Neural cell (in vitro differentiated cells): ENCODE results near the gene ZNF23. TPM values are rescaled to one million over a fixed set of nuclear protein-coding genes. Genes with fewer than 3 reads are reported as not detected.

Source experiments
- H2AFZ ChIP-seq: fragments of 200-600, 300-800 bp; sonication (generic), shearing (Covaris generic); 2 replicates; pipeline ENCODE4 v1.6.0; 2014; ENCODE audit warnings: low read depth, mild to moderate bottlenecking, antibody characterized with exemption, low read length, moderate library complexity
- H3F3A ChIP-seq: fragments of 200-600 bp; shearing (Covaris generic); 2 replicates; pipeline ENCODE4 v1.6.1; 2016; ENCODE audit warnings: mild to moderate bottlenecking, moderate library complexity, mixed read lengths, antibody characterized with exemption, low read length; ENCODE audit not compliant: insufficient read depth, poor library complexity, severe bottlenecking
- H3K27ac ChIP-seq: fragments of 200-600, 300-800 bp; sonication (generic), shearing (Covaris generic); 2 replicates; pipeline ENCODE4 v1.5.1; 2014; ENCODE audit warnings: mild to moderate bottlenecking, low read length, moderate library complexity
- H3K27me3 ChIP-seq: fragments of 300-800, 200-600 bp; sonication (generic), shearing (Covaris generic); 2 replicates; pipeline ENCODE4 v1.6.0; 2014; ENCODE audit warnings: mild to moderate bottlenecking, low read depth, low read length, moderate library complexity; ENCODE audit not compliant: insufficient read depth
- H3K36me3 ChIP-seq: fragments of 300-800, 200-600 bp; sonication (generic), shearing (Covaris generic); 2 replicates; pipeline ENCODE4 v1.5.1; 2014; ENCODE audit warnings: mild to moderate bottlenecking, antibody characterized with exemption, low read length, moderate library complexity; ENCODE audit not compliant: insufficient read depth
- H3K4me2 ChIP-seq: fragments of 300-800, 200-600 bp; sonication (generic), shearing (Covaris generic); 2 replicates; pipeline ENCODE4 v1.6.0; 2014; ENCODE audit warnings: mild to moderate bottlenecking, low read length
- H3K4me3 ChIP-seq: fragments of 300-800, 200-600 bp; sonication (generic), shearing (Covaris generic); 2 replicates; pipeline ENCODE4 v1.5.1; 2014; ENCODE audit warnings: mild to moderate bottlenecking, low read length, moderate library complexity
- H3K79me2 ChIP-seq: fragments of 200-600 bp; shearing (Covaris generic); replicated peaks from 2 replicates; pipeline ENCODE4 v1.6.0; 2014; ENCODE audit warnings: mild to moderate bottlenecking, low read length, moderate library complexity; ENCODE audit not compliant: insufficient read depth
- H3K9ac ChIP-seq: fragments of 300-800, 200-600 bp; sonication (generic), shearing (Covaris generic); 2 replicates; pipeline ENCODE4 v1.6.1; 2016; ENCODE audit warnings: mild to moderate bottlenecking, low read length, mixed read lengths
- H3K9me2 ChIP-seq: fragments of 200-600 bp; shearing (Covaris generic); 2 replicates; pipeline ENCODE4 v1.6.1; 2016; ENCODE audit warnings: mild to moderate bottlenecking, low read length, mixed read lengths; ENCODE audit not compliant: insufficient read depth
- H3K9me3 ChIP-seq: fragments of 200-600, 300-800 bp; sonication (generic), shearing (Covaris generic); 2 replicates; pipeline ENCODE4 v1.6.1; 2016; ENCODE audit warnings: mild to moderate bottlenecking, mixed run types, low read length, moderate library complexity, mixed read lengths
- H4K20me1 ChIP-seq: fragments of 200-600 bp; shearing (Covaris generic); 2 replicates; pipeline ENCODE4 v1.6.1; 2016; ENCODE audit warnings: mild to moderate bottlenecking, mixed run types; ENCODE audit not compliant: insufficient read depth
- EP300 ChIP-seq: fragments of 450-650 bp; conservative IDR thresholded peaks from 2 replicates; pipeline ENCODE4 v1.6.1; 2014; ENCODE audit warnings: antibody characterized with exemption, mild to moderate bottlenecking, moderate library complexity; ENCODE audit not compliant: poor library complexity, severe bottlenecking
- EZH2 ChIP-seq: fragments of 200-600, 300-800 bp; shearing (Covaris generic), sonication (generic); IDR thresholded peaks from 2 replicates; pipeline ENCODE4 v1.6.1; 2014; ENCODE audit warnings: antibody characterized with exemption, low read length, borderline replicate concordance, mild to moderate bottlenecking; ENCODE audit not compliant: insufficient read depth, poor library complexity, severe bottlenecking
- MXI1 ChIP-seq: fragments of 450-650 bp; conservative IDR thresholded peaks from 2 replicates; pipeline ENCODE4 v1.6.1; 2014; ENCODE audit warnings: antibody characterized with exemption, mild to moderate bottlenecking; ENCODE audit not compliant: poor library complexity, severe bottlenecking
- POLR2AphosphoS5 ChIP-seq: IDR thresholded peaks from 2 replicates; pipeline ENCODE4 v1.6.1; 2012
- RAD21 ChIP-seq: fragments of 450-650 bp; conservative IDR thresholded peaks from 2 replicates; pipeline ENCODE4 v1.6.1; 2014; ENCODE audit warnings: antibody characterized with exemption, mild to moderate bottlenecking, moderate library complexity
- SMC3 ChIP-seq: fragments of 450-650 bp; conservative IDR thresholded peaks from 2 replicates; pipeline ENCODE4 v1.6.1; 2014; ENCODE audit warnings: antibody characterized with exemption, mild to moderate bottlenecking, moderate library complexity; ENCODE audit not compliant: poor library complexity
- TAF1 ChIP-seq: IDR thresholded peaks from 2 replicates; pipeline ENCODE4 v1.6.1; 2012; ENCODE audit warnings: low read depth
- polyA plus RNA-seq: library from polyadenylated mRNA; depleted of rRNA; stranded (reverse); fragments of >200 nt; gene quantifications from 2 replicates; pipeline ENCODE4 v1.2.3, GENCODE V29; 2014
- TF ChIP-seq, protein P1 (sequence below): IDR thresholded peaks from 2 replicates; pipeline ENCODE4 v1.6.1; 2012; ENCODE audit warnings: borderline replicate concordance
- TF ChIP-seq, protein P2 (sequence below): fragments of 450-650 bp; IDR thresholded peaks from 2 replicates; pipeline ENCODE4 v1.5.1; 2014; ENCODE audit warnings: antibody characterized with exemption, mild to moderate bottlenecking, moderate library complexity; ENCODE audit not compliant: poor library complexity, severe bottlenecking

Gene ZNF23
- polyA plus RNA-seq, 1 donor from 2014 or later = 40.4 TPM

DNA sequence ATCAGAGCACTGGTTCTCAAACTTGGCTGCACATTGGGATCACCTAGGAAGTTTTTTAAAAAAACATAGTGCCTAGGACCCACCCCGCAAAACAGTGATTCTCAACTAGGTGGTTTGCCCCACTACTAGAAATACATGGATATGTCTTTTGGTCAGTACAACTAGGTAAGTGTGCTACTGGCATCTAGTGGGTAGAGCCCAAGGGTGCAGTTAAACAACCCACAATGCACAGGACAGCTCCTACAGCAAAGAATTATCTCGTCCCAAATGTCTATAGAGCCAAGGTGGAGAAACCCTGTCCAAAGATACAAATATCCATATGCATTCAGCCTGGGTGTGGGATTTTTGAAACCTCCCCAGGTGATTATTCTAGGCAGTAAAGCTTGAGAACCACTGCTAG, 38.9 kb upstream of the ZNF23 start:
- H3K9me3 ChIP-seq = no peaks in the 10 kb centered on the region
- no peaks in the 10 kb centered on the region for H3K9me2 ChIP-seq
- H3K27ac ChIP-seq = no peak overlapping the region
- H4K20me1 ChIP-seq = no peaks in the 10 kb centered on the region
- TF ChIP-seq MXI1 (no peak), POLR2AphosphoS5 (no peak), EP300 (no peak), EZH2 (no peak), SMC3 (no peak), RAD21 (no peak), TAF1 (no peak)
- TF ChIP-seq, protein P1, sequence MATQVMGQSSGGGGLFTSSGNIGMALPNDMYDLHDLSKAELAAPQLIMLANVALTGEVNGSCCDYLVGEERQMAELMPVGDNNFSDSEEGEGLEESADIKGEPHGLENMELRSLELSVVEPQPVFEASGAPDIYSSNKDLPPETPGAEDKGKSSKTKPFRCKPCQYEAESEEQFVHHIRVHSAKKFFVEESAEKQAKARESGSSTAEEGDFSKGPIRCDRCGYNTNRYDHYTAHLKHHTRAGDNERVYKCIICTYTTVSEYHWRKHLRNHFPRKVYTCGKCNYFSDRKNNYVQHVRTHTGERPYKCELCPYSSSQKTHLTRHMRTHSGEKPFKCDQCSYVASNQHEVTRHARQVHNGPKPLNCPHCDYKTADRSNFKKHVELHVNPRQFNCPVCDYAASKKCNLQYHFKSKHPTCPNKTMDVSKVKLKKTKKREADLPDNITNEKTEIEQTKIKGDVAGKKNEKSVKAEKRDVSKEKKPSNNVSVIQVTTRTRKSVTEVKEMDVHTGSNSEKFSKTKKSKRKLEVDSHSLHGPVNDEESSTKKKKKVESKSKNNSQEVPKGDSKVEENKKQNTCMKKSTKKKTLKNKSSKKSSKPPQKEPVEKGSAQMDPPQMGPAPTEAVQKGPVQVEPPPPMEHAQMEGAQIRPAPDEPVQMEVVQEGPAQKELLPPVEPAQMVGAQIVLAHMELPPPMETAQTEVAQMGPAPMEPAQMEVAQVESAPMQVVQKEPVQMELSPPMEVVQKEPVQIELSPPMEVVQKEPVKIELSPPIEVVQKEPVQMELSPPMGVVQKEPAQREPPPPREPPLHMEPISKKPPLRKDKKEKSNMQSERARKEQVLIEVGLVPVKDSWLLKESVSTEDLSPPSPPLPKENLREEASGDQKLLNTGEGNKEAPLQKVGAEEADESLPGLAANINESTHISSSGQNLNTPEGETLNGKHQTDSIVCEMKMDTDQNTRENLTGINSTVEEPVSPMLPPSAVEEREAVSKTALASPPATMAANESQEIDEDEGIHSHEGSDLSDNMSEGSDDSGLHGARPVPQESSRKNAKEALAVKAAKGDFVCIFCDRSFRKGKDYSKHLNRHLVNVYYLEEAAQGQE = no peak
- TF ChIP-seq, protein P2, sequence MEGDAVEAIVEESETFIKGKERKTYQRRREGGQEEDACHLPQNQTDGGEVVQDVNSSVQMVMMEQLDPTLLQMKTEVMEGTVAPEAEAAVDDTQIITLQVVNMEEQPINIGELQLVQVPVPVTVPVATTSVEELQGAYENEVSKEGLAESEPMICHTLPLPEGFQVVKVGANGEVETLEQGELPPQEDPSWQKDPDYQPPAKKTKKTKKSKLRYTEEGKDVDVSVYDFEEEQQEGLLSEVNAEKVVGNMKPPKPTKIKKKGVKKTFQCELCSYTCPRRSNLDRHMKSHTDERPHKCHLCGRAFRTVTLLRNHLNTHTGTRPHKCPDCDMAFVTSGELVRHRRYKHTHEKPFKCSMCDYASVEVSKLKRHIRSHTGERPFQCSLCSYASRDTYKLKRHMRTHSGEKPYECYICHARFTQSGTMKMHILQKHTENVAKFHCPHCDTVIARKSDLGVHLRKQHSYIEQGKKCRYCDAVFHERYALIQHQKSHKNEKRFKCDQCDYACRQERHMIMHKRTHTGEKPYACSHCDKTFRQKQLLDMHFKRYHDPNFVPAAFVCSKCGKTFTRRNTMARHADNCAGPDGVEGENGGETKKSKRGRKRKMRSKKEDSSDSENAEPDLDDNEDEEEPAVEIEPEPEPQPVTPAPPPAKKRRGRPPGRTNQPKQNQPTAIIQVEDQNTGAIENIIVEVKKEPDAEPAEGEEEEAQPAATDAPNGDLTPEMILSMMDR = no peak
- no peaks in the 10 kb centered on the region for H3F3A ChIP-seq
- H3K36me3 ChIP-seq = no peaks in the 10 kb centered on the region
- H3K9ac ChIP-seq = no peak overlapping the region
- no peak overlapping the region for H2AFZ ChIP-seq
- H3K4me3 ChIP-seq = no peak overlapping the region
- no peaks in the 10 kb centered on the region for H3K79me2 ChIP-seq
- H3K4me2 ChIP-seq = no peak overlapping the region
- no peaks in the 10 kb centered on the region for H3K27me3 ChIP-seq

DNA sequence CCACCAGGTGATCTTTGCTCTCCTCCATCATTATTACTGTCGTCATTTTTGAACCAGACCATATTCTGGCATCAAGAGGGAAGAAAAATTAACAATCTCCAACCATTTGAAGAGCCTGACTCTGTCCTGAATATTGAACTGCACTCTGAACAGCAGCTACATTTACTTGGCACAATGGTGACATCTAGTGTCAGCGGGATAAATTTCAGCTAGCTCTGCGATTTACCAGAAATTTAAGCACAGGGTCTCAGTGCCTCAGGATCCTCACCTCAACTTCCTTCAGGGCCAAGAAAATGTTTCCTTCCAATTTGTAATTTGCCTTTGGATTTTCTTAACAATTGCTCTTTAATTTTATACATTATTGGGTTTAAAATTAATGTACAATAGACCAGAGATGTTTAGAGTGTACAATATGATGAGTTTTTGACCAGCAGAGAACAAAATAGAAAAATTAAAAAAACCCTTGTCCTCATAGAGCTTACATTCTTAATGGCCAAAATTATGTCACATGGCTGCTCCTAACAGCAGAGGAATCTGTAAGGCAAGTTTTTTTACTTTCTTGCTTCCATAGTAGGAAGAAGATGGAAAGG, 37.8 kb upstream of the ZNF23 start:
- TF ChIP-seq, protein P2 = peak; percentile 91
- peak; percentile 91 for TF ChIP-seq RAD21
- TF ChIP-seq POLR2AphosphoS5 = no peak
- peak; percentile 88 for TF ChIP-seq SMC3
- Histone ChIP-seq H3K79me2 (no peaks in the 10 kb centered on the region), H2AFZ (no peak overlapping the region), H3K9me3 (no peaks in the 10 kb centered on the region), H3K9me2 (no peaks in the 10 kb centered on the region), H3K4me2 (no peak overlapping the region), H3K36me3 (no peaks in the 10 kb centered on the region), H3K9ac (no peak overlapping the region), H3K27ac (no peak overlapping the region), H3K27me3 (no peaks in the 10 kb centered on the region), H3F3A (no peaks in the 10 kb centered on the region), H4K20me1 (no peaks in the 10 kb centered on the region), H3K4me3 (no peak overlapping the region)
